ENCODE data around the gene CFAP69. TPM values are rescaled to one million over a fixed set of nuclear protein-coding genes. Genes with fewer than 3 reads are reported as not detected.

The CFAP69 gene
- total RNA-seq, 1 experiment from 2014 or later = 15.0 TPM

- H3K27me3 ChIP-seq (ENCODE audit: insufficient read depth, low read depth) = no peaks in the 10 kb centered on the region
- no peak for DNase-seq
- no peaks in the 10 kb centered on the region for H4K20me1 ChIP-seq (ENCODE audit: insufficient read depth)
- H3K9me3 ChIP-seq (ENCODE audit: insufficient read depth, low read depth) = no peaks in the 10 kb centered on the region
- H3K4me1 ChIP-seq (replicated peaks; ENCODE audit: insufficient read depth) = no peaks in the 10 kb centered on the region
- H3F3A ChIP-seq (ENCODE audit: insufficient read depth, low read depth) = no peaks in the 10 kb centered on the region
- no peaks in the 10 kb centered on the region for H3K79me2 ChIP-seq (ENCODE audit: low read depth)
- H3K36me3 ChIP-seq (ENCODE audit: low read depth) = no peaks in the 10 kb centered on the region
- ChIA-PET POLR2A (ENCODE audit: unreplicated experiment) (interaction anchor here (0.7 kb wide), 1 partner anchor 22 kb away, joined by 4 read pairs; no protein-coding TSS in a partner anchor), CTCF (no interaction called here)
- H3K27ac ChIP-seq = no peak overlapping the region
- BruUV-seq (replicated peaks) = no TSS peak
- H3K9me2 ChIP-seq (ENCODE audit: insufficient read depth) = no peaks in the 10 kb centered on the region
- H3K4me2 ChIP-seq = no peak overlapping the region
- intact Hi-C loops (cut with micrococcal nuclease; ENCODE audit: unreplicated experiment) = no loop called here
- H2AFZ ChIP-seq = no peak overlapping the region
- H3K4me3 ChIP-seq = no peak overlapping the region
- TF ChIP-seq EZH2 (IDR thresholded peaks at IDR 0.05; ENCODE audit: low read depth) = no peak
- TF ChIP-seq CTCF (conservative IDR thresholded peaks at IDR 0.05) = no peak
These were observed 12.5 kb upstream of the CFAP69 start for GRCh38 chr7:90232430-90232829.

DNA sequence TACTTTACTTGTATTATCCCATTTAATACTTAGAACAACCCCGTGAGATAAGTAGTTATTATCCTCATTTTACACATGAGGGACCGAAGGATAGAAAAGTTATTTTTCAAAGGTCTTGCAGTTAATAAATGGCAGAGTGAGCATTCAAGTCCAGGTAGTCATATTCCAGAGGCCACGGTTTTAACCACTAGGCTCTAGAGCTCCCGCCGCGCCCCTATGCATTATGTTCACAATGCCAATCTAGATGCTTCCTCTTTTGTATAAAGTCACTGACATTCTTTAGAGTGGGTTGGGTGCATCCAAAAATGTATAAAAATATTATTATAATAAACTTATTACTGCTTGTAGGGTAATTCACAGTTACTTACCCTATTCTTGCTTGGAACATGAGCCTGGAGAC, 11.4 kb upstream of the CFAP69 start:
- CTCF ChIA-PET = no interaction called here
- DNase-seq = no peak
- no peaks in the 10 kb centered on the region for H3K9me3 ChIP-seq (ENCODE audit: insufficient read depth, low read depth)
- no peak overlapping the region for H3K27ac ChIP-seq
- H3K4me1 ChIP-seq (replicated peaks; ENCODE audit: insufficient read depth) = no peaks in the 10 kb centered on the region
- POLR2A ChIA-PET (ENCODE audit: unreplicated experiment) = no interaction called here
- H4K20me1 ChIP-seq (ENCODE audit: insufficient read depth) = no peaks in the 10 kb centered on the region
- H3K36me3 ChIP-seq (ENCODE audit: low read depth) = no peaks in the 10 kb centered on the region
- TF ChIP-seq EZH2 (IDR thresholded peaks at IDR 0.05; ENCODE audit: low read depth) (no peak), CTCF (conservative IDR thresholded peaks at IDR 0.05) (no peak)
- H3F3A ChIP-seq (ENCODE audit: insufficient read depth, low read depth) = no peaks in the 10 kb centered on the region
- intact Hi-C loops (cut with micrococcal nuclease; ENCODE audit: unreplicated experiment) = no loop called here
- no peaks in the 10 kb centered on the region for H3K27me3 ChIP-seq (ENCODE audit: insufficient read depth, low read depth)
- H2AFZ ChIP-seq = no peak overlapping the region
- H3K4me2 ChIP-seq = no peak overlapping the region
- no peaks in the 10 kb centered on the region for H3K9me2 ChIP-seq (ENCODE audit: insufficient read depth)
- H3K4me3 ChIP-seq = no peak overlapping the region
- BruUV-seq (replicated peaks) = no TSS peak
- no peaks in the 10 kb centered on the region for H3K79me2 ChIP-seq (ENCODE audit: low read depth)

- ChIA-PET POLR2A (ENCODE audit: unreplicated experiment) (no interaction called here), CTCF (no interaction called here)
- intact Hi-C loops (cut with micrococcal nuclease; ENCODE audit: unreplicated experiment) = no loop called here
- H3K36me3 ChIP-seq (ENCODE audit: low read depth) = no peaks in the 10 kb centered on the region
- no peaks in the 10 kb centered on the region for H3K4me1 ChIP-seq (replicated peaks; ENCODE audit: insufficient read depth)
- H3K9me2 ChIP-seq (ENCODE audit: insufficient read depth) = no peaks in the 10 kb centered on the region
- H3K27ac ChIP-seq = no peak overlapping the region
- no peak overlapping the region for H3K4me3 ChIP-seq
- no peaks in the 10 kb centered on the region for H4K20me1 ChIP-seq (ENCODE audit: insufficient read depth)
- TF ChIP-seq CTCF (conservative IDR thresholded peaks at IDR 0.05) (no peak), EZH2 (IDR thresholded peaks at IDR 0.05; ENCODE audit: low read depth) (no peak)
- H3K79me2 ChIP-seq (ENCODE audit: low read depth) = no peaks in the 10 kb centered on the region
- H3F3A ChIP-seq (ENCODE audit: insufficient read depth, low read depth) = no peaks in the 10 kb centered on the region
- no peaks in the 10 kb centered on the region for H3K27me3 ChIP-seq (ENCODE audit: insufficient read depth, low read depth)
- H3K9me3 ChIP-seq (ENCODE audit: insufficient read depth, low read depth) = no peaks in the 10 kb centered on the region
- no peak overlapping the region for H2AFZ ChIP-seq
- DNase-seq = no peak
- BruUV-seq (replicated peaks) = no TSS peak
- no peak overlapping the region for H3K4me2 ChIP-seq
These were observed 8.2 kb upstream of the CFAP69 start for GRCh38 chr7:90236721-90237289.

Data from PC-9 (cell line).